ENCODE measurements around the gene SOX15. TPM values are rescaled to one million over a fixed set of nuclear protein-coding genes. Genes with fewer than 3 reads are reported as not detected.
A peak's percentile ranks its signal among the peaks of the same experiment; 100 is the strongest.

SOX15 gene
- total RNA-seq, 1 donor from 2014 or later: 0.89 TPM

DNA sequence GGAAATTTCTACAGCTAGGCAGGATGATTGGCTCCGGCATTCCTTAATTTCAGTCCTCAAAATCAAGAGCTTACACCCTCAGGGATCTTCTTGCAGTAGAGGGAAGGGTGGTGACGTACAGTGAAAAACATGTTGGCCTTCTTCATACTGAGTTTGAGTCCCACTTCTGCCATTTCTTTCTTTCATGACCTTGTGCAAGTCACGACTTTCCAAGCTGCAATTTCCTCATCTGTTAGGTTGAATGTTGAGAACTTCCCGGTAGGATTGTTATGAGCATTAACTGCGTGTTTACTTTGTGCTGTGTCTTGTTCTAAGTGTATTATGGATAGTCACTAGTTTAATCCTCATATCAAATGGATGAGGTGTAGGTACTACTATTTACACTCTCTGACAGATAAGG lies 20.3 kb downstream of the SOX15 start:
- DNase-seq (ENCODE audit: missing footprints): no peak
- intact Hi-C loops (cut with DNase I): loop anchor here (10.0 kb wide), 1 partner anchor 315 kb away; the partner anchor contains the start of genes CTDNEP1 and ELP5
- ATAC-seq: no peak

DNA sequence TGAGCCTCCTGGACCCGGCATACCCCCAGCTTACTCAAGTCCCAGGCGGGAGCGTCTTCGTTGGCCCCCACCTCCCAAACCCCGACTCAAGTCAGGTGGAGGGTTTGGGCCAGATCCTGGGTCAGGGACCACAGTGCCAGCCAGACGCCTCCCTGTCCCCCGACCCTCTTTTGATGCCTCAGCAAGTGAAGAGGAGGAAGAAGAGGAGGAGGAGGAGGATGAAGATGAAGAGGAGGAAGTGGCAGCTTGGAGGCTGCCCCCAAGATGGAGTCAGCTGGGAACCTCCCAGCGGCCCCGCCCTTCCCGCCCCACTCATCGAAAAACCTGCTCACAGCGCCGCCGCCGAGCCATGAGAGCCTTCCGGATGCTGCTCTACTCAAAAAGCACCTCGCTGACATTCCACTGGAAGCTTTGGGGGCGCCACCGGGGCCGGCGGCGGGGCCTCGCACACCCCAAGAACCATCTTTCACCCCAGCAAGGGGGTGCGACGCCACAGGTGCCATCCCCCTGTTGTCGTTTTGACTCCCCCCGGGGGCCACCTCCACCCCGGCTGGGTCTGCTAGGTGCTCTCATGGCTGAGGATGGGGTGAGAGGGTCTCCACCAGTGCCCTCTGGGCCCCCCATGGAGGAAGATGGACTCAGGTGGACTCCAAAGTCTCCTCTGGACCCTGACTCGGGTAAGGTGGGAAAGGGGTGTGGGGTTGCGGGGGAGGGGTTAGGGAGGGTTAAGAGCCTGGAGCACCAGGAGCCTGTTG lies 26.6 kb downstream of the SOX15 start:
- ATAC-seq (no peak), DNase-seq (ENCODE audit: missing footprints) (no peak)

DNA sequence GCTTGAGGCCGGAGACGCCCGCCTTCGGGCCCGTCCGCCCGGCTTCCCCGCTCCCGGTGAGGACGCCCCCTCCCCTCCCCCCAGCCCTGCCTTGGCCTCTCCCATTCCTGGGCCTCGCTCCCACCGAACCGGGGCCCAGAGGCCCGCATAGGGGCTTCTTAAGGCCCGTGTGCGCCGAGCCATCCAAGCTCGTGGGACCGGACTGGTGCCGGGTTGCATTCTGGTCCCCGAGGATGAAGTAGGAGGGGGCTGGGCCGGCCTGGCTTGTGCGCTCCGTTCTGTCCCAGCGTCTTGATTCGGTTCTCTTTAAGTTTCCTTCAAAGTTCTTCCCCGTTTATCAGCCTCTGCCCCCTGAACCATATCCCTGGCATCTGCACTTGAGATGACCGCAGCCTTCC lies 27.7 kb downstream of the SOX15 start:
- intact Hi-C loops (cut with DNase I): loop anchor here (10.0 kb wide), 1 partner anchor 307 kb away; the partner anchor contains the start of genes CTDNEP1 and ELP5
- ATAC-seq (no peak), DNase-seq (ENCODE audit: missing footprints) (no peak)

More for the DNA sequence above, 26.6 kb downstream of the SOX15 start:
- intact Hi-C loops (cut with DNase I): loop anchor here (10.0 kb wide), 1 partner anchor 308 kb away; the partner anchor contains the start of genes CTDNEP1 and ELP5

DNA sequence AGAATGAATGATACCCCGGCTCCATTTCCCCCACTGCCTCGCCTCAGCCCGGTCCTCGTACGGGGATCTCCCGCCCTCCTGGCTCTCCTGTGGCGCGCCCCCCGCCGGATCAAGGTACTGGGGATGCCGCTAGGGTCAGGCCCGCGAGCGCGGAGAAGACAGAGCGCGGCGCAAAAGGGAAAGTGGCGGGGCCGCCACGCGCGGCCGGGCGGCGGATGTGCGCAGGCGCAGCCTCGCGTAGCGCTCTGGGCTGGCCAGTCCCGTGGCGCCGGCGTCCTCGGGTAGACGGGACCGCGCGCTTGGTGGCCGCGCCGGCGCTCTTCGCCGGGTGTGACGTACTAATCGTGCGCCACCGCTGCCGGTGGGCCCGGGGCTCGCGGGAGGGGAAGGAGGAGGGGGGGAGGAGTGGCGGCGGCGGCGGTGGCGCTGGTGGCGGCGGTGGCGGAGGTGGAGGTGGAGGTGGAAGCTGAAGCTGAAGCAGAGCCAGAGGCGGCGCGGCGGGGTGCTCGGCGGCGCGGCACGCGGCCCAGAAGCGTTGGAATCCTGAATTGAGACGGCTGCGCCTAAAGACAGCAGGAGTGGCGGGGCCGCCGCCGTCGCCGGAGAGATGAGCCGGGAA lies 28.2 kb downstream of the SOX15 start, which contains the start of gene SENP3:
TSS of gene SENP3 (plus strand) at position 331 of the 619 bp plus-strand sequence. CDS start 1,158 bp downstream, outside the sequence.
- intact Hi-C loops (cut with DNase I): loop anchor here (1.0 to 10.0 kb wide), 4 partner anchors 47 to 307 kb away; partner anchors contain the start of genes CTDNEP1 and ELP5
- peak; percentile 88 for ATAC-seq

DNA sequence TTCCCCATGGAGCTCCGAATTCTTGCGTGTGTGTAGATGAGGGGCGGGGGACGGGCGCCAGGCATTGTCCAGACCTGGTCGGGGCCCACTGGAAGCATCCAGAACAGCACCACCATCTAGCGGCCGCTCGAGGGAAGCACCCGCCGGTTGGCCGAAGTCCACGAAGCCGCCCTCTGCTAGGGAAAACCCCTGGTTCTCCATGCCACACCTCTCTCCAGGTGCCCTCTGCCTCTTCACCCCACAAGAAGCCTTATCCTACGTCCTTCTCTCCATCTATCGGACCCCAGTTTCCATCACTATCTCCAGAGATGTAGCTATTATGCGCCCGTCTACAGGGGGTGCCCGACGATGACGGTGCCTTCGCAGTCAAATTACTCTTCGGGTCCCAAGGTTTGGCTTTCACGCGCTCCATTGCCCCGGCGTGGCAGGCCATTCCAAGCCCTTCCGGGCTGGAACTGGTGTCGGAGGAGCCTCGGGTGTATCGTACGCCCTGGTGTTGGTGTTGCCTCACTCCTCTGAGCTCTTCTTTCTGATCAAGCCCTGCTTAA lies 28.8 kb downstream of the SOX15 start:
- intact Hi-C loops (cut with DNase I): loop anchor here (1.0 to 10.0 kb wide), 4 partner anchors 47 to 306 kb away; partner anchors contain the start of genes CTDNEP1 and ELP5
- ATAC-seq: peak; percentile 72

More for the DNA sequence above, 28.2 kb downstream of the SOX15 start, which contains the start of gene SENP3:
- peak; percentile 96 for DNase-seq (ENCODE audit: missing footprints)

DNA sequence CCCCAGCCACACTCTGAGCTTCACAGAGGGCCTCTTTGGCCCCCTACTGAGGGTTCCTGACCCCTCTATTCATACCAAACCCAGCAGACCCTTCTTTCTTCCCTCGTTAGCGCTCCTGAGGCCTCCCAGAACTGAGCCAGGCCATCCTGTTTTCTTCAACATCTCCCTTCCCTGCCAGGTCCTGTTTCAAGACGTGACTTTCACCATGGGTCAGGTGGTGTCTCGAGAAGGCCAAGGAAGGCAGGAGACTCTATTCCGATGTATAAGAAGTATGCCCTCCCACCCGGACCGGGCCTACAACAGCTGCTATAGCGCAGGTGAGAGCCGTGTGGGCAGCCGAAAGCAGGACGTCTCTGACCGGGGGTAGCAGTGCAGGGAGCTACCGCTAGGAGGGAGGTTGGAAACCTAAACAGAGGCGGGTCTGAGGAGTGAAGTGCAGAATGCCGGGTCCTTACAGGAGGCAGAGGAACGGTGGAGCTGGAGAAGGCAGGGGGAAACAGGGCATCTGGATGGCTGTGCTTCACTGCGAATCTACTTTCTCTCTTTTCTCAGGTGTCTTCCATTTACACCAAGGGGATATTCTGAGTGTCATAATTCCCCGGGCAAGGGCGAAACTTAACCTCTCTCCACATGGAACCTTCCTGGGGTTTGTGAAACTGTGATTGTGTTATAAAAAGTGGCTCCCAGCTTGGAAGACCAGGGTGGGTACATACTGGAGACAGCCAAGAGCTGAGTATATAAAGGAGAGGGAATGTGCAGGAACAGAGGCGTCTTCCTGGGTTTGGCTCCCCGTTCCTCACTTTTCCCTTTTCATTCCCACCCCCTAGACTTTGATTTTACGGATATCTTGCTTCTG lies 29.5 kb downstream of the SOX15 start:
- intact Hi-C loops (cut with DNase I): loop anchor here (1.0 to 10.0 kb wide), 4 partner anchors 46 to 306 kb away; partner anchors contain the start of genes CTDNEP1 and ELP5
- DNase-seq (ENCODE audit: missing footprints): no peak
- peak; percentile 27 for ATAC-seq

More for the DNA sequence above, 28.8 kb downstream of the SOX15 start:
- DNase-seq (ENCODE audit: missing footprints): peak; percentile 94

DNA sequence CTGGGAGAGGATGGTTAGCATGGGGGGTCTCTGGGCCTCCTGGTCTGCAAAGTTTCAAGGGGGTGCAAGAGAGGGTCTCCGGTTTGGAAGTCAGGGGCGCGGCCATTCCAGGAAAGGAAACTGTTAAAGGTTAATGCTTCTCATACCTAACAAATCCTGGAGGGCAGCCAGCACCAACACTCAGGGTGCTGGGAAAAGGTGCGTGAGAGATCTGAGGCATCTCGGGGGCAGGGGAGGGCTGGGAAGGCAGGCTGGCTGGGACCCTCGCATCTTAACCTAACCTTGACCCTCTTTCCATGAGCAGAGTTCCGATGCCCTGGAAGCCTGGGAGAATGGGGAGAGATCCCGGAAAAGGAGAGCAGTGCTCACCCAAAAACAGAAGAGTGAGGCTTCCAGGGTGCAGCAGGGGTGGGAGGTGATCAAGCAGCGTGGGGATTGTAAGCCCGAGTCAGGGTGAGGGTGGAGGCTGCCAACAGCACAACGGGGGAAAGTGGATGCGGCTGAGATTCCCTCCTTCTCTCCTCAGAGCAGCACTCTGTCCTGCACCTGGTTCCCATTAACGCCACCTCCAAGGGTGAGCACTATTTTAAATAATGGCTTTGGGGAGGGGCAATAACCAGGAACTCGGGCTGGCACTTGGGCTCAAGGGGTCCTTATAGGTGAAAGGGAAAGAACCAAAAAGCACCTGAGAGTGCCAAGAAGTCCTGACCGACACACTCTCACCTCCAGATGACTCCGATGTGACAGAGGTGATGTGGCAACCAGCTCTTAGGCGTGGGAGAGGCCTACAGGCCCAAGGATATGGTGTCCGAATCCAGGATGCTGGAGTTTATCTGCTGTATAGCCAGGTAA lies 30.3 kb downstream of the SOX15 start:
- DNase-seq (ENCODE audit: missing footprints) (no peak), ATAC-seq (no peak)
- intact Hi-C loops (cut with DNase I): loop anchor here (2.0 to 10.0 kb wide), 4 partner anchors 75 to 305 kb away; partner anchors contain the start of genes CTDNEP1, ELP5 and POLR2A

DNA sequence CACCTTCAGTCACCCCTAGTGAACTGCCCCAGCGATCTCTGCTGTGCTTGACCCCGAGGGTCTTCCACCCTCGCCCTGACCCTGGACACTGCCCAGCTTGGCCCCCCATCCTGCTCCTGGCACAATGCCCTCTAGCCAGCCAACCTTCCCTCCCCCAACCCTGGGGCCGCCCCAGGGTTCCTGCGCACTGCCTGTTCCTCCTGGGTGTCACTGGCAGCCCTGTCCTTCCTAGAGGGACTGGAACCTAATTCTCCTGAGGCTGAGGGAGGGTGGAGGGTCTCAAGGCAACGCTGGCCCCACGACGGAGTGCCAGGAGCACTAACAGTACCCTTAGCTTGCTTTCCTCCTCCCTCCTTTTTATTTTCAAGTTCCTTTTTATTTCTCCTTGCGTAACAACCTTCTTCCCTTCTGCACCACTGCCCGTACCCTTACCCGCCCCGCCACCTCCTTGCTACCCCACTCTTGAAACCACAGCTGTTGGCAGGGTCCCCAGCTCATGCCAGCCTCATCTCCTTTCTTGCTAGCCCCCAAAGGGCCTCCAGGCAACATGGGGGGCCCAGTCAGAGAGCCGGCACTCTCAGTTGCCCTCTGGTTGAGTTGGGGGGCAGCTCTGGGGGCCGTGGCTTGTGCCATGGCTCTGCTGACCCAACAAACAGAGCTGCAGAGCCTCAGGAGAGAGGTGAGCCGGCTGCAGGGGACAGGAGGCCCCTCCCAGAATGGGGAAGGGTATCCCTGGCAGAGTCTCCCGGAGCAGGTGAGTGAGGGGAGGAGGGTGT lies 31.2 kb downstream of the SOX15 start, which contains the start of gene TNFSF13:
TSS of gene TNFSF13 (plus strand) at position 207 of the 776 bp plus-strand sequence. CDS start at position 497, 290 bp downstream.
- intact Hi-C loops (cut with DNase I): loop anchor here (1.0 to 2.0 kb wide), 2 partner anchors 9 to 74 kb away; partner anchors contain the start of genes POLR2A and TNFSF12
- DNase-seq (ENCODE audit: missing footprints): peak; percentile 86
- ATAC-seq: peak; percentile 29

DNA sequence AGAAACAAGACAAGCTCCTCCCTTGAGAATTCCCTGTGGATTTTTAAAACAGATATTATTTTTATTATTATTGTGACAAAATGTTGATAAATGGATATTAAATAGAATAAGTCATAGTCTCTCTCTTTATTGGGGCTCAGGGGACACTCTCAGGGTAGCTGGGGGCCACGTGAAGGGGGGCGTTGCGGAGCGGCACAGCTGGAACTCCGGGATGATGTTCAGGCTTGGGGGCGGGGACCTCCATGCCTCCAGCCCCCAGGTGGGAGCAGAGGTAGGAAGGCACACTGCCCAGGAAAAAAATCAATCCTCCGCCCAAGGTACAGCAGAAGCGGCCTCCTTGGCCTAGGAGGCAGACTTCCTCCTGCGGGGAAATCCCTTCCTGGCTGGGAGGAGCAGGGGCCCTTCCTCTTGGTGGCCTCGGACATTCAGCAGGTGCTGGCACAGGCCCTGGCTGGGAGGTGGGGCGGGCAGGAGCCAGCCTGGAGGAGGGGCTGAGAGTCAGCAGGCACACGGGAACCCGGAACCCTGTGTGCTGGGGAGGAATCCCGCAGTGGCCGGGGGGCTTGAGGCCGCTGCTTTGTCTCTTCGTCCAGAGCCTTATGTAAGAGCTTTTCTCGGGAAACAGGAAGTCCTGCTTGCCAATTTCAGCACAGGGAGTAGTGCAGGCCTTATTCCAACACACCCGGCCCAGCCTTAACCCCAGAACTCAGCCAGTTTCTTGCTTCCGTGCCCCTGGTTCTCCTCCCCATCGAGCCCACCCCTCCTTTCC lies 31.9 kb downstream of the SOX15 start:
- ATAC-seq: peak; percentile 68
- intact Hi-C loops (cut with DNase I): loop anchor here (1.0 to 2.0 kb wide), 2 partner anchors 9 to 73 kb away; partner anchors contain the start of genes POLR2A and TNFSF12
- peak; percentile 94 for DNase-seq (ENCODE audit: missing footprints)

DNA sequence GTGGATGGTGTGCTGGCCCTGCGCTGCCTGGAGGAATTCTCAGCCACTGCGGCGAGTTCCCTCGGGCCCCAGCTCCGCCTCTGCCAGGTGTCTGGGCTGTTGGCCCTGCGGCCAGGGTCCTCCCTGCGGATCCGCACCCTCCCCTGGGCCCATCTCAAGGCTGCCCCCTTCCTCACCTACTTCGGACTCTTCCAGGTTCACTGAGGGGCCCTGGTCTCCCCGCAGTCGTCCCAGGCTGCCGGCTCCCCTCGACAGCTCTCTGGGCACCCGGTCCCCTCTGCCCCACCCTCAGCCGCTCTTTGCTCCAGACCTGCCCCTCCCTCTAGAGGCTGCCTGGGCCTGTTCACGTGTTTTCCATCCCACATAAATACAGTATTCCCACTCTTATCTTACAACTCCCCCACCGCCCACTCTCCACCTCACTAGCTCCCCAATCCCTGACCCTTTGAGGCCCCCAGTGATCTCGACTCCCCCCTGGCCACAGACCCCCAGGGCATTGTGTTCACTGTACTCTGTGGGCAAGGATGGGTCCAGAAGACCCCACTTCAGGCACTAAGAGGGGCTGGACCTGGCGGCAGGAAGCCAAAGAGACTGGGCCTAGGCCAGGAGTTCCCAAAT lies 32.6 kb downstream of the SOX15 start:
- DNase-seq (ENCODE audit: missing footprints) (no peak), ATAC-seq (no peak)
- intact Hi-C loops (cut with DNase I): no loop called here

DNA sequence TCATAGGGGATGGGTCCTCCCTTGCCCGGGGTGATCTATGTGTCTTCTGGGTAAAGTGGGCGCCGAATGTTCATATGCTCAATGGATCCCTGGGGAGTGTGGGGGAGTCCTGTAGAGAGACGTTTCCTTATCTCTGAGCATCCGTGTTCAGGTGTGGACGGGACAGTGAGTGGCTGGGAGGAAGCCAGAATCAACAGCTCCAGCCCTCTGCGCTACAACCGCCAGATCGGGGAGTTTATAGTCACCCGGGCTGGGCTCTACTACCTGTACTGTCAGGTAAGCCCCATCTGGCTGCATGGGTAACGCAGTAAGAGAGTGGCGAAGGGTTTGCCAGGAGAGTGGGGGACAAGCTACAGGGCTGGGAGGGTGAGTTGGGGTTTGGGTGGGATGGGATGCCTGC lies 33.3 kb downstream of the SOX15 start:
- intact Hi-C loops (cut with DNase I): no loop called here
- DNase-seq (ENCODE audit: missing footprints): no peak
- ATAC-seq: no peak

DNA sequence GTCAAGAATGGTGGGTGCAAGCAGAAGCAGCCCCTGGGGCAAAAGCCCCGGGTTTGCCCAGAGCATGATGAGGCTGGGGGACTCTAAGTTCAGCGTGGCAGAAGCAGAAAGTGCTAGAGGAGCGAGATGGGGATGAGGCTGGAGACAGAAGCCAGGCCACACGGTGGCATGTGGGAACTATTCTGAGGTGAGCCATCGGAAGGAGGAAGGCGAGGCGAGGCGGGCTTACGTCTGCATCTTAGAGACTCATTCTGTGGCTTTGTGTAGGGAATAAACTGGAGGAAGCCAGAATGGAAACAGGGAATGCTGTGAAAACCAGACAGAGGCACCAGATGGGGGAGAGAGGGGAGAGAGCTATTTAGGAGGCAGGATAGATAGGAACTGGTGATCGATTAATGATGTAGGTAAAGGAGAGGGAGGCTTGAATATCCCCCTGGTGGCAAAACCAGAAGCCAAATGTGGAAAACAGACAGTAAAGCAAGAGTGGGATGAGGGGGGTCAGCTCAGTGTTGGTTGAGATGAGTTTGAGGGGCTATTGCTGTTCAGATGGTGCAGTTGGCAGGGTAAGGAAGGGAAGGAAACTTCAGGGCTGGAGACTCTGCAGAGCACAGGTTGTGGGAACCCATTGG lies 34.5 kb downstream of the SOX15 start:
- DNase-seq (ENCODE audit: missing footprints): no peak
- intact Hi-C loops (cut with DNase I): no loop called here
- no peak for ATAC-seq

DNA sequence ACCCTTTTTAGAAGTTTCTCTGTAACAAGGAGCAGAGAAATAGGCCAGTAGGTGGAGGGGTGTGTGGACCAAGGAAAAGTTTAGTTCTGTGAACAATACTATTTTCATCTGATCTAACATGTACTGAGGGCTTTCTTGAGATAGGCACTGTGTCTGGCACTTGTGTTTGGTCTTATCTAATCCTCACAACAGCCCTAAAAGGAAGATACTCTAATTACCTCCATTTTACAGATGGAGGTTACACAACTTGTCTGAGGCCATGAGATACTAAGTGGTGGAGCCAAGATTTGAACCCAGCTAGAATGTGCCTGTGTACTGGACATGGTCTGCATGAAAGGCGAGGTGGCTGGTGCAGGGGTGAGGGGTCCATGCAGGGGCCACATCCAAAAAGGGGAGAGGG lies 36.5 kb downstream of the SOX15 start:
- intact Hi-C loops (cut with DNase I): no loop called here
- DNase-seq (ENCODE audit: missing footprints): no peak
- ATAC-seq: no peak

DNA sequence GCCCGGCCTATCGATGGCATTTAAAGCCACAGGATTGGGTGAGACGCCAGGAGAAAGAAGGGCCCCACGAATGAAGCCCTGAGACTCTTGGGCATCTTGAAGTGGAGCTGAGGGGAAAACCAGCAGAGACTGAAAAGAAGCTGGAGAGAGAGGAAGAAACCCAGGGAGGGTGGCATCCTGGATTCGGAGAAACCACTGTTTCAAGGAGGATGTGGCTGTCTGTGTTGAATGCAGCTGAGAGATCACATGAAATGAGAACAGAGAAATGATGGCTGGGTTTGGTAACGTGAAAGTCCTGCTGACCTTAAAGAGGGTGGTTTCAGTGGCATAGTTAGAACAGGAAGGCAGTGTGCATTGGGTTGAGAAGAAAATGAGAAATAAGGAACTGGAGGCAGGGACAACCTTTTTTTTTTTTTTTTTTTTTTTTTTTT lies 37.3 kb downstream of the SOX15 start:
- ATAC-seq (no peak), DNase-seq (ENCODE audit: missing footprints) (no peak)
- intact Hi-C loops (cut with DNase I): no loop called here

DNA sequence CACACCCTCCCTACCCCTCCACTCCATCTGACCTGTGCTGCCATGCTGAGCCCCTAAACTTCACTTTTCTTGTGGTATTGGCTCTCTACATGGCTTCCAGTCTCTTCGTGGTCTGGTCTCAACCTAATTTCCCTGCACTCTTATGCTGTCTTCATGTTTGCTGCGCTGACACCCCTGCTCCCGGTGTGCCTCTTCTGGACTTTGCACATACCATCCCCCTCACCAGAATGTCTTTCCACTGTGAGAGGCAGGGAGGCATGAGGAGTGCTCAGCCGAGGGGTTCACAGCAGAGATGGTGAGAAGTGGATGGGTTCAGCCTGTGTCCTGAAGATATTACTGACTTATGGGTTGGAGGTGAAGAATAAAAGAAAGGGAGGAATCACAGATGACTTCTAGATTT lies 38.5 kb downstream of the SOX15 start:
- ATAC-seq (no peak), DNase-seq (ENCODE audit: missing footprints) (no peak)
- intact Hi-C loops (cut with DNase I): no loop called here
